COLO829 (cell line): ENCODE measurements around the gene ANKRD29.

Experiments
- DNase-seq: peaks from one replicate; pipeline ENCODE4 v3.0.0; 2012; ENCODE audit warnings: low spot score

Gene ANKRD29

GRCh38 chr18:23662309-23663263, at the start of gene ANKRD29:
Gene ANKRD29, minus strand, starts transcription at chr18:23662911. Its CDS starts 181 bp downstream, at chr18:23662730.
- no peak for DNase-seq

- DNase-seq = no peak
These were observed 49.7 kb upstream of the ANKRD29 start for GRCh38 chr18:23712445-23712844.

- no peak for DNase-seq
These were observed 48.7 kb upstream of the ANKRD29 start for GRCh38 chr18:23711426-23711825.

- DNase-seq = no peak
These were observed 48.2 kb upstream of the ANKRD29 start for GRCh38 chr18:23710946-23711345.

GRCh38 chr18:23710068-23710527, 47.4 kb upstream of the ANKRD29 start:
- DNase-seq = no peak

GRCh38 chr18:23706971-23707640, 44.4 kb upstream of the ANKRD29 start:
- DNase-seq = no peak

- no peak for DNase-seq
These were observed 42.1 kb upstream of the ANKRD29 start for GRCh38 chr18:23704806-23705205.

GRCh38 chr18:23703987-23704384, 41.3 kb upstream of the ANKRD29 start:
- DNase-seq = no peak

- peak; percentile 45 for DNase-seq
These were observed 40.6 kb upstream of the ANKRD29 start for GRCh38 chr18:23703057-23703986.

GRCh38 chr18:23702606-23703005, 39.9 kb upstream of the ANKRD29 start:
- no peak for DNase-seq

- no peak for DNase-seq
These were observed 38.9 kb upstream of the ANKRD29 start for GRCh38 chr18:23701544-23702064.

GRCh38 chr18:23701017-23701416, 38.3 kb upstream of the ANKRD29 start:
- no peak for DNase-seq

- no peak for DNase-seq
These were observed 32.1 kb upstream of the ANKRD29 start for GRCh38 chr18:23694637-23695430.

- no peak for DNase-seq
These were observed 31.1 kb upstream of the ANKRD29 start for GRCh38 chr18:23693846-23694245.

- no peak for DNase-seq
These were observed 27.9 kb upstream of the ANKRD29 start for GRCh38 chr18:23690505-23691068.

GRCh38 chr18:23689616-23690504, 27.1 kb upstream of the ANKRD29 start:
- no peak for DNase-seq

GRCh38 chr18:23689031-23689615, 26.4 kb upstream of the ANKRD29 start, which contains the start of gene LAMA3:
Gene LAMA3, plus strand, starts transcription at chr18:23689453. Its CDS starts 231 bp downstream, at chr18:23689684.
- DNase-seq = peak; percentile 15

- DNase-seq = no peak
These were observed 25.8 kb upstream of the ANKRD29 start for GRCh38 chr18:23688528-23688927.
